NCI-H774 (cell line): Measurements from ENCODE around the gene HOXB6.

Experiments
- DNase-seq: peaks from one replicate; lab custom pipeline; 2025; lab: John Stamatoyannopoulos, UW

HOXB6 gene

GRCh38 chr17:48609033-48609432 is 4.2 kb upstream of the HOXB6 start:
- DNase-seq: no peak

- no peak for DNase-seq
Measured at GRCh38 chr17:48608494-48608834, 3.7 kb upstream of the HOXB6 start.

- DNase-seq: no peak
Measured at GRCh38 chr17:48606892-48607614, 2.3 kb upstream of the HOXB6 start.

GRCh38 chr17:48605991-48606891 is 1.5 kb upstream of the HOXB6 start:
- DNase-seq: no peak

- no peak for DNase-seq
Measured at GRCh38 chr17:48605409-48605919, 678 bp upstream of the HOXB6 start.

- peak; percentile 73 for DNase-seq
Measured at GRCh38 chr17:48603959-48604769, 622 bp downstream of the HOXB6 start.

- DNase-seq: no peak
Measured at GRCh38 chr17:48601539-48602425, 3.0 kb downstream of the HOXB6 start.

GRCh38 chr17:48601207-48601538 is 3.6 kb downstream of the HOXB6 start:
- no peak for DNase-seq

- no peak for DNase-seq
Measured at GRCh38 chr17:48600244-48601098, 4.3 kb downstream of the HOXB6 start.

GRCh38 chr17:48599354-48599753 is 5.4 kb downstream of the HOXB6 start:
- no peak for DNase-seq

- no peak for DNase-seq
Measured at GRCh38 chr17:48598736-48599135, 6.0 kb downstream of the HOXB6 start.

GRCh38 chr17:48597778-48598631 is 6.8 kb downstream of the HOXB6 start:
- peak; percentile 85 for DNase-seq

- no peak for DNase-seq
Measured at GRCh38 chr17:48597528-48597777, 7.3 kb downstream of the HOXB6 start.

GRCh38 chr17:48596735-48597527 is 7.9 kb downstream of the HOXB6 start:
- DNase-seq: no peak

GRCh38 chr17:48596000-48596734 is 8.6 kb downstream of the HOXB6 start:
- DNase-seq: no peak

GRCh38 chr17:48595278-48595999 is 9.3 kb downstream of the HOXB6 start:
- DNase-seq: no peak

GRCh38 chr17:48594538-48595277 is 10.1 kb downstream of the HOXB6 start:
- DNase-seq: no peak
